T-helper 2 cell (primary cell): Measurements from ENCODE around the gene RUNX1.

Experiments
- DNase-seq, 5 experiments: peaks; one replicate each; pipeline versions ENCODE4 v3.0.0 to v3.0.0-alpha.2; 2012 to 2022

RUNX1 gene

DNA sequence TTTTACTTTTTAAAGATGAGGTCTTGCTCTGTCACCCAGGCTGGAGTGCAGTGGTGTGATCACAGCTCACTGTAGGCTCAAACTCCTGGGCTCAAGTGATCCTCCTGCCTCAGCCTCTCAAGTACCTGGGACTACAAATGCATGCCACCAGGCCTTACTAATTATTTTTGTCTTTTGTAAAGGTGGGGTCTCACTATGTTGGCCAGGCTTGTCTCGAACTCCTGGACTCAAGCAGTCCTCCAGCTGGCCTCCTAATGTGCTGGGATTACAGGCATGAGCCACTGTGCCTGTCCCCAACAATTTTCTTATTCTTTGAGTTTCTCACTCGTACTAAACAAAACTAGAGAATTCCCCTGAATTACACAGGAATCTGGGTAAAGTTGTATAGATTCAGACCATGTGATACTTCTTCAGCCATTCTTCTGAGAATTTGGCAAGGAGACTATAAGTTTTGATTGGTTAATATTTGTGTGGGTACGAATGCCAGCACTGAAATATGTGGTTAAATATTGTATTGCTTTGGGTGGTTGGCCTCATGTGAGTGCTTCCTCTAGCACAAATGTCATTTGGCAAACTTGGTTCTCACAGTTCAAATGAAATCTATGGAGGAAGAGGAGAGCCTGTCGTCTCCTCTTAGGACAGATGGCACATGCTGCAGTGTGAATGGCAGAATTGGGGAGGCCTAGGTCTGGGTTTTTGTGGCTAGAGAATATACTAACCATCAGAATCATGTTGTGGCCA is 104.9 kb downstream of the RUNX1 start:
- DNase-seq, result peak in 1 of 5 experiments; percentile 54

DNA sequence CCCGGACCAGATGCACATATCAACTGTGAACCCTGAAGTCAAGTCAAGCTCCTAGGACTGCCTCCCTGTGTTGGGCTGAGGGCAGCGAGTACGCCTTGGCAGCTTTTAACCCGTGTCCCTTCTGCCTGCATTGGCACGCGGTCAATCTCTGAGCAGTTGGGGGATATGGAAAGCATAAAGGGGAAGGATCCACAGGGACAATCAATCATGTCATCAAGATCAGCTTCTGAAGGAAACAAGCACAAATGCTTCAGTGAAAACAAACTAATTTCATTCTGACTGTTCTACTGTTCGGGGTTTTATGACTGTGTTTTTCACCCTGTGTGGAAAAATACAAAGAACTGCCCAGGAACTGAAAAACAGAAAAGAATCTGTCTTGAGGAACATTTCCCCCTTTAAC is 106.2 kb downstream of the RUNX1 start:
- DNase-seq, result peak in 1 of 5 experiments; percentile 76

DNA sequence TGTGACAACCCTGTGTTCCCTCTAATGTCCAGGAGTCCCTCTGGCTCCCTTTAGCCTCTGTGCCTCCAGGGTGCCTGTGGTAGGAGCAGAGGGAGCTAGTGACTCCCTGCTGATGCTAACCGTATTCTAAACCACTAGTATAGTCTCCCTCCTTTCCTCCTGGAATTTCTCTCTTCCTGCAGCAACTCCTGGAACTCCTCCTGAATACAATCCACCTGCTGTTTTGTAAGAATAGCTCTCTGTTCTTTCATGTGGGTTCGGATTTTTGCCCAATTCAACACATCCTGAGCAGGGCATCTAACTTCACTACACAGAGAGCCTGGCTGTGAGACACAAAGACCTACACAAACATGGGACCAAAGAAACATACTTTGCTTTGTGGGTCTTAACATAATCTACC is 107.9 kb downstream of the RUNX1 start:
- DNase-seq, result no peak

DNA sequence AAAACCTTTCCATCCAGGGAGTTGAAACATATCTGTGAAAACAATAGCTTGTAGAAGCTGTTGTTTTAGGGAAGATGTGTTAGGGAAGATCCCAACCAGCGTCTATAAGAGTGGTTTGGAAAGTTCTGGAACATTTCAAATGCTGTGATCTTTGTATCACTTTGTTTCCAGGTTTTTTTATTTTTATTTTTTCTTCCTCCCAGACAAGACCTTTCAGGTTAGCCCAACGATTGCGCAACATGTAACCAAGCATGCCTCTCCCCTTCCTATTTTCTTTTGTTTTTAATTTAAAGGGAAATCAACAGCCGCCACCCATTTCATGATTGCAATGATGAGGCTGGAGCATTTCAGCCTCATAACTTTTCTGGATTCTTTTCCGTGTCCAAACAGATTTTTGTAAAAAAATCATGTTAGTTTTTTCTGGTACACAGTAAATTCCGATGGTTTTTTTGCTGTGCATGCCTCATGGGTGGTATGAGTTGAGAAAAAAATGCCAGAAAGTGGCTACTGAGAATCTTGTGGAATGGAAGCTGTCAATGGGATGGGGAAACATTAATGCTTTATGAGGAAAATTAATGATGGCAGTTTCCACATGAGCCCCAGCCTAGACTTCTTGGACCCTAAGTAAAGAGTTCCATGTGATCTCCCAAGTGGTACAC is 109.3 kb downstream of the RUNX1 start:
- DNase-seq, result no peak

DNA sequence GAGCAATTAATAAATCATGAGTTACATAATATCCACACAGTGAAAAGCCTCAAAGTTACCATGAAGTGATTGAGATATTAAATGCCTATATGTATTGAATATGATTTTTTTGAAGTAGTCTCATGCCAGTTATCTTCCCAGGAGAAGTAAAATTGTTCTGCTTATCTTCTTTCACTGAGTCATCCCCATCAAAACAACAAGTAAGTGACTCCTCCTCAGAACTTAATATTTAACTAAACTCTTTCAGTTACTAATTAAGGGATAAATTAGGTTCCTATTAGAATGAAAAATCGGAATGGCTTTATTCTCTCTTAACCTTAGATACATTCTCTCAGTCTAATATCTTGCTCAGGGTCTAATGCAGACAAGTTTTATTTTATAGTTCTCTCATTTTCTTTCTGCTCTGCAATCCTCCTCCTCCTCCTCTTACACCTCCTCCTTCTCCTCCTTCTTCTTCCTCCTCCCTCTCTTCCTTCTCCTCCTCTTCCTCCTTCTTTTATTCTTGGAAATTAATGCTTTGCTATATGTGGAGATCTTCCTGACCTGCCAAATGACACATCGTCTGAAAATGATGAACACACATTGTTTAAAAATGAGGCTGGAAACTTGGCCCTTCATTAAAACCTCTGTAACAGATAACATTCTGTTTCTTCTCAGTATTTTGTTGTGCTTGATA is 110.9 kb downstream of the RUNX1 start:
- no peak for DNase-seq

DNA sequence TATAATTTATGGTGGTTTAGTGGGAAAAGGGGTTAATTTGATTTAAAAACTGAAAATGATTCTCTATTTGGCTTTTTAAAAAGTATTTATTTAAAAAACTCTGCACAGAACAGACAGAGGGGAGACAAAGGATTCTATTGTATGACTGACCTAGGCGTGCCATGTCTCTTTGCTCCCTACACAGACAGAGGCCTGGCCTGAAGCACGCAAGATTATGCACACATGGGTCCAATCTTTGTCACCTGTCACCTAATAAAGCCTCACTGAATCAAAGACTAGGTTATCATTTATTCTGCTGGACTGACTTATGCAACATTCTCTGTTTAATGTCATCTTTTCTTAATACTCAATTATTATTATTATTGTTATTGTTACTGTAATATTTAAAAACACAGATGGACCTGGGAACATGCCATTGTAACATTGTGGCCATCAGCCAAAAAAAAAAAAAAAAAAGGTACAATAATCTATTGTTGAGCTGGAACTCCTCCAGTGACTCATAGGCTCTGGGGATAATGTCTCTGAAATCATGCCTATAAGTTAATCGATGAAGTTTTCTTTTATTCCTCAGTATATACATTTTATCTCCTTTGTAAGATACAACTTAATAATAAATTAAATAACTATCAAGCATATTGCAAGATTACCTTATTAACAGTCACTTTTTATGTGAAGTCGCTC is 112.1 kb downstream of the RUNX1 start:
- DNase-seq, result no peak

DNA sequence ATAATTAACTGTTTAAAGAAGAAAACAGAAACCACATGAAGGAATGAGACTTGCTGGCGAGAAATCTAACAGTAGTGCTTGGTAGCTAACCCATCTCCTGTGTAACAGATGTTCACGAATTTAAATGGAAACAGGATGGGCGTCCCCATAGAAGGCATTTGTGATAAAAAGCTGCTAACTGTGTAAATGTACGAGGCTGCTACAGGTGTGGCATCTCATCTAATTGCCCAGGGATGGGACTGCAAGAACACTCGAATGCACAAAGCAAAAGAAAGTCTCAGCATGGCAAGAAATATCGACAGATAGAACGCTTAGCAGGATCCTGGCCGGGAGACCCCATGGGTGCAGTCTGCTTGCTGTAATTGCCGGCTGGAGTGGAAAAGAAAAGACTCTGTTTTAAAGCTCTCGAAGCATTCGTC is 112.7 kb downstream of the RUNX1 start:
- DNase-seq, result peak in 1 of 5 experiments; percentile 61

DNA sequence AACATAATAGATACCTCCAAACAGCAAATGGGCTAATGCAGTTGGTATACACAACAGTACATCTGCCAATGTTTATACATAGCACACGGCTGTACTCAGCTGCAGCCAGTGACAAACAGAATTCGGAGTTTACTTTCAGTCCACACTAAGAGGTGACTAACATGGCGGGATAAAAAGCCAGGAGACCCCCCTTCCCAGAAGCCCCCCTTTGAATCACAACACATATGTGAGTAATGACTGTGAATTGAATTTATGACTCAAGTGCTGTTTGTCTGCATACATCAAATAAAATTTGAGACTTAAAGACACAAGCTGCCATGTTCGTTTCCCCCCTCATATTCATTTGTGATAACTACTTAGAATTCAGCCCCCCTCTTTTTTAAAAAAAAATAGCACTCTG is 113.2 kb downstream of the RUNX1 start:
- DNase-seq, result no peak

DNA sequence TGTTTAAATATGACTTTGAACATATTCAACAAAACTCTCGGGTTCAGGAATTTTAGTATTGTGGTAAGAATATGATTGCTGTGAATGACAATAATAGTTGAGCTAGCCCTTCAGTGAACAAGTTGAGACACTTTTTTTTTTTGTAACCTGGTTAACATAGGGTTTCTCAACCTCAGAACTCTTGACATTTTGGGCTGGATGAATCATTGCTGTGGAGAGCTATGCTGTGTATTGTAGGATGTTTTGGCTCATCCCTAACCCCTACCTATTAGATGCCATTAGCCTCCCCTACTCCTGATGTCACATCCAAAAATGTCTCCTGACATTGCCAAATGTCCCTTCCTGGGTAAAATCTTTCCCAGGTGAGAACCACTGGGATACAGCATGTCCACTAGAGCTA is 113.7 kb downstream of the RUNX1 start:
- peak in 1 of 5 experiments; percentile 44 for DNase-seq

DNA sequence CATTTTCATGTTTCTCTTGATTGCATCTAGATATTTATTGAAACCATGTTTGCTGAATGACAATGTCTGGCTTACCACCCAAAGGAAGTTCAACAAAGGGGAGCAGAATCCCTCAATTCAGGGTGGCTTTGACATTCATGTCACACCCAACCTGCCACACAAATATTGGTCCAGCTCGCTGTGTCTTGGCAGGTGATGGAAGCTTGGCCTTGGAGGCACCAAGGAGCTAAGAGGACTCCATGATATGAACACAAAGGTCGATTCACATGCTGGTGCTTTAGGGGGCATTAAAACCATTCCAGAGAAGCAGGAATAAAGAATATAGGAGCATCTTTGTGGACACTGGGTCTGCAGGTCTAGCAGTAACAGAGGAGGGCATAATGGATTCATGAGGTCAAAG is 114.8 kb downstream of the RUNX1 start:
- DNase-seq, result no peak

DNA sequence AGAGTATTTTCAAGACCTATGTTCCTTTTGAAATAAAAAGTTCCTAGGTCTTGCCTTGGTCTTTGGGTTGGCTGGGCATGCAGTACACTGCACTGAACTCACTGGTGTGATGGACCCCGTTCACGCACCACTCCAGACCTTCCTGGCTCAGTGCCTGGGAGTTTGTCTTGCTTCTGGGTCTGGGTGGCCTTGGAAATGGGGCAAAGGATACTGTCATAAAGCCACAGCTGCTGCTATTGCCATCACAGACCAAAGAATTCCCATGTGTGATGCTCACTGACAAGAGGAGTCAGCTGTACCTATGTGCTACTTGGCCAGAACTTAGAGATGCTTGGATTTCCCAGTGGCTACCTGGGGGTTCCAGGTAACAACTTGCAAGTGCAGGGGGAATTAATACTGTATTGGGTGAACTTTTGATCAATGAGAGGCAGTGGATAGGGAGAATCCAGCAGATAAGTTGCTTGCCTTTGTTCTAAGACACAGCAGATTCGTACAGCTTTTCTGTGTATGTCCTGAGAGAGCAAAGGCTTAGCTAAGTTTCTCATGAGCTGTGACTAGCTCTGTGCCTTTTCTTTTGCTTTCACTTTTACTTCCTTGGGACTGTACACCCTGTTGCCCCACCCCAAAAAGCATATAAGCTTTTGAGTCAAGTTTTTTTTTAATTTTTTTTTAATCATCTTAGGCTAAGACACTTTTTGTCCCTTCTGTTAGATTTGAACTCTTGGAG is 115.3 kb downstream of the RUNX1 start:
- DNase-seq, result peak in 3 of 5 experiments; percentile 9 to 87 (median 49)

DNA sequence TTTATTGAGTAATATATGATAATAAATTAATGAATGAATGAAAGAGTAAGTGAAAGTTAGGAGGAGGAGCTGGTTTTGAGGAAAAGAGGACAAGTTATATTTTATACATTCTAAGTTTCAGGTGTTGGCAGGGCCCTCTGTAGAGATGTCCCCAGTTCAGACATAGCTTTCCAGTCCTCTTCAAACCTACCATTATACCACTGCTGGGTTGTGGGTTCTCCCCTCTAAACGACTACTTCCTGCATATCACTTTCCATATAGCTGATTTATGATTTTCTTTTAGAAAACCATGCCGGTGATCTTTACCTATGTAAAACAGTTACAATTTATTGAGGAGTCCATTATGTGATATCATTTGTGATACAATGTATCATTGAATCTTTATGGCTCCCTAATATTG is 116.9 kb downstream of the RUNX1 start:
- DNase-seq, result peak in 1 of 5 experiments; percentile 46

DNA sequence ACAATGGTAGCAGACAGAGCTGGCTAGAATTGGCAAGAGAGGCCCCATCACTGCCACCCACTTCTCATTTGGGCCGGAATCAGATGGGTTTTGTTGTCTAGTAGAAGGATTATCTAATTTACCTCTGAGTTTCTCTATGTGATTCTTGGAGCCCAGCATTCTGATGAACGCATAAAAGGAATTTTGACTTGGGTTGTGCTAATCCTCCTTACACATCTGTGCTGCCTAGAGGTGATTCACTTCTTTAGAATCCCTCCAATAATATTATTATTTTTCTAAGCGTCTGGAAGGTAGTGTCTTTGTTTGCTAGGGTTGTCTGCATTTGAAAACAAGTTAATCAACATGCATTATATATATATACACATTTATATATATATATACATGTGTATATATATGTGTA is 118.1 kb downstream of the RUNX1 start:
- no peak for DNase-seq

DNA sequence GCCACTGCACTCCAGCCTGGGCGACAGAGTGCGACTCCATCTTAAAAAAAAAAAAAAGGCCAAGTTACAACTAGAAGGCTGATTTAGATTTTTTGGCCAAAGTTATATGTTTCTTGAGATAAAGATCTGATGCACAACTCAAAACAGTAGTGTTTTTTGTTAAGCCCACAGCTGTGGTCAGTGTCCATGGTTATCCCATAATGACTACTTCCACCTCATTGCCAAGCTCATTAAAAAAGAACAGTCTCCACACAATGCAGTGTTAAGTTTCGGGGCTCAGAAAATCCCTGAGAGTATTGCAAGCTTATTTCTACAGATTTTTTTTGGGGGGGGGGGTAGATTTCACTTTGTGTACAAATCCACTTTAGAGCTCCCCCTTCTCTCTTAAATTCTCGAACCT is 120.5 kb downstream of the RUNX1 start:
- peak in 1 of 5 experiments; percentile 67 for DNase-seq

DNA sequence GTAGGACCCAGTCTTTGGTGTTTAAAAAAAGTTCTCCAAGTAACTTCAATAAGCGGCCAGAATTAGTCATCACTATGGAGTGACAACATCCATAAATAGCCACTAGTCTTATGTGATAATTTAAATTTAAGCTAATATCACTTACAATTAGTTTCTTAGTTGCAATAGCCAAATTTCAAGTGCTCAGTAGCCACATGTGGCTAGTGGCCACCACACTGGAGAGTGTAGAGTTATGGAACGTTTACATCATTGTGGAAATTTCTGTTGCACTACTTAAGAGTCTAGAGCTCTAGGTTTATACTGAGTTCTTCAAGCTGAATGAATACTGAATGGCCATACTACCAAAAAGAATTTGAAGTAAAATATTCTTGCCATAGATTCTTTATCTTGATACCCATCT is 121.1 kb downstream of the RUNX1 start:
- no peak for DNase-seq

DNA sequence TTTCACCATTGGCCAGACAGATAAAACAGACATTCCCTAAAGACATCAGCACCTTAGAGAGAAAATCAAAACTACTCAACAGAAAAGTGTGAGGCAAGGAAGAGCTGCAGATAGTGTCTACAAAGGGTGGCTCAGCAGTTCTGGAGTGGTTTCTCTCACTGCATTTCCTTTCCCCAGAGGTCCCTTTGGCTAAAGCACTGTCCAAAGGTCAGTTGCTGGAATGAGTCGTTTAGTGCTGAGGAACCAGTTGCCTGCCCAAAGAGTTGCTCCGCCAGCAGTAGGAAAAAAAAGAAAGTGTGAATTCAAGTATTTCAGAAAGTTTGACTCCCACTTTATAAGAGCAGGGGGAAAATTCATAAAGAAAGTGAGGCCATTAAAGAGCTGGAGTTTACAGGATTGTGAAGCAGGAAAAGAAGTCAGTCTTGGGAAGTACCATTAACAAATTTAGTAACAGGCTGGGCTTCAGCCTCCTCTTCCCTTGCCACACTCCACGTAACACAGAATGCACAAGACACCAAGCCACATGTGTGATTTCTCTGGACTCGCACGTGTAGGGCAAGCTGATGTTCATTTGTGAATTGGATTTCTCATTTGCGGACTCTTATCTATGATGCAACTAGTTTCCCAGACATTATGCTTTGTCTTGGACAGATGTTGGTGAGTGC is 122.2 kb downstream of the RUNX1 start:
- DNase-seq, result no peak

DNA sequence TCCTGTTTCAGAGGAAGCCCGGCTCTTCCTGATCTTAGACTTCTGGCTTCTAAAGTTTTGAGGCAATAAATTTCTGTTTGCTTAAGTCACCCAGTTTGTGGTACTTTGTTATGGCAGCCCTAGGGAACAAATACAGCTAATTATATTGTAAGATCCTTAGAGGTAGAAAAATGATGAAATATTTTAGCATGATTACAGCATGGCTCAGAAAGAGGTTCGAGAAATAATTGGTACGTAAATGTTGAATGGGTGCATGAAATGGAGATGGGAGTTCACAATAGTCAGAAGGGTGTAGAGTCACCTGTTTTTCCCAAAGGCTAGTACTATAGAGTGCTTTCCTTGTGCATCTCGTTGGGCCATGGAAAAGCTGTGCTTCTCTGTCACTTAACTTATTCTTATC is 123.5 kb downstream of the RUNX1 start:
- no peak for DNase-seq

DNA sequence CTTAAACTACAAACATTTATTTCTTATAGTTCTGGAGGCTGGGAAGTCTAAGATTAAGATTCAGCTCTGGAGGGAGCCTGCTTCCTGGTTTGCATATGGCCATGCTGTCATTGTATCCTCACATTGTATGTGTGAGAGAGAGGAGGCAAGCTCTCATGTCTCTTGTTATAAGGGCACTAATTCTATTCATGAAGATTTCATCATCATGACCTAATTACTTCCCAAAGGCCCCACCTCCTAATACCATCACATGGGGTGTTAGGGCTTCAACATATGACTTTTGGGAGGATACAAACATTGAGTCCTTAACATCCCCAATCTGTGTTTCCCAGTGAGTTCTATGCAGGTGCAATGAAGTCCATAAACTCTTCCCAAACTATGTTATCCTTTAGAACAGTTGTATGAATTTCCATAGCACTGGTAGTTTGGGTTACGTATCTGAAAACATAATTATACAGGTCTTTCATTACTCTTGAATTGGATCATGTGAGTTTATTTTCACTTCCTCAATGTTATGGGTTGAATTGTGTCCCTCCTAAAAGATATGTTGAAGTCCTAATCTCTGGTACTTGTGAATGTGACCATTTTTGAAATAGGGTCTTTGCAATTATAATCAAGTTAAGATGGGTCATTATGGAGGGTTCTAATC is 124.2 kb downstream of the RUNX1 start:
- DNase-seq, result no peak

DNA sequence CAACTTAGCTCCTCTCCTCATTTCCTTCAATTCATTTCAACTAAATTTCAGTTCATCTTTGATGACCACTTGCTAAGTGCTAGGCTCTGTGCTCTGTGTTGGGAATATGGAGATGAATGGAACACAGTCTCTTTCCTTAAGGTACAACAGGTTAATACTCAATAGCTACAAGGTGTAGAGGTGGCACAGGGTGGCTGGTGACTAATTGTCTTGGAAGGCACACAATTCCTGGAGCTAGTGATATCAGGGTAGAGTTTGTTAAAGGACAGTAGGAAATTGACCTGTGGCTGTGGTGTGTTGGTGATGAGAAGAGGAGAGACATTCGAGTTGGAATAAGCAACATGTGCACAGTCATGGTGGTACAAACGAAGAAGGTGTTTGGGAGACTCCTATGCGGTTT is 124.9 kb downstream of the RUNX1 start:
- no peak for DNase-seq

DNA sequence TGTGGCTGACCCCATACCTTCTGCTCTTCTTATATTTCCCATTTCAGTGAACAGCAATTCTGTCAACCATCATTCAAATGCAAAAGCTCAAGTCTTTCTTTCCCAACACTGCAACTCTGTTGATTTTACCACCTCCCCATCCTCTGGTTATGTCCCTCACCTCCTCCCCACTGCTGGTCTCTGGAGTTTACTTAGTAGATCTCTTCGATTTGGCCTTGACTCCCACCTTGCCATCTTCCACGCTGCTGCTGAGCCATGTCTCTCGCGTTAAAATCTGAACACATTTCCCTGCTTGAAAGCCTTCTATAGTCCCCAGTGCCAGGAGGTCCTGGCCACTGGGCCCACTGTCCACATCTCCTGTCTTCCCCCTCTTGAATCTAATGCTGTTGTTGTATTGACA is 125.5 kb downstream of the RUNX1 start:
- DNase-seq, result no peak

DNA sequence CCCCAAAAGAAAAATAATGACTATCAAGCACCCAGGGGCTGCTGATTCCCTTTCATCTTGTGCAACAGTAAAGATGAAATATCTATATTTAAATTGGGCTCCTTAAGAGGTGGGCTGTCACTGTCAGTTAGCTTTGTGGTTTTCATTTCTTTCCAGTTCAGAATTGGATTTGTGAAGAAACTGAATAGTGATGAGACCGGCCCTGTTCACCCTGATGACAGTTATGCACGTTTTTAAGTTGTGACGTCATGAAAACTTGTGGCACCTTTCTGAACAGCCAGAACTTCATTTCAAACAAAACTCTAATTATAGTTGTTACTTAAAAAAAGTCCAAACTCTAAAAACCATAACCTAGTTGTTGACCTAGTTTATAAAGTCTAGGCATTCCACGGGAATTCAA is 125.9 kb downstream of the RUNX1 start:
- peak in 1 of 5 experiments; percentile 21 for DNase-seq

DNA sequence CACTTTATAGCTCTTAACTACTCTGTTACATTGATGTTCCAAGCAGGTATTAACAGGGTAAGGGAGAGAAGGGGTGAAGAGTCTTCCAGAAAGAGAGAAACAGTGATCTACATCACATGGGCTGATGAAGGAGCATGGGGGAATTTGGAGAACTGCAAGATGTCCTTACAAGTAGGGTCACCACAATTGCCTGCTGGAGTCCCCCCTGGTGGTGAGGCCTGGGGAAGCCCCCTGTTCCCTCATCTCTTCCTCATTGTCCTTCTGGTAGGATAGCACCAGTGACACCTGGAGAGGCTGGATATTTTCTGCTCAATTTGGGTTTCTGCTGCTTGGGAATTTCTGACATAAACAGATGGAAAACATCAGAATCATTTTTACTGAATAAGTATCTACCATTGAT is 126.6 kb downstream of the RUNX1 start:
- DNase-seq, result no peak
